ENCODE data around the gene PEX13.
A peak's percentile ranks its signal among the peaks of the same experiment; 100 is the strongest.

The PEX13 gene

DNA sequence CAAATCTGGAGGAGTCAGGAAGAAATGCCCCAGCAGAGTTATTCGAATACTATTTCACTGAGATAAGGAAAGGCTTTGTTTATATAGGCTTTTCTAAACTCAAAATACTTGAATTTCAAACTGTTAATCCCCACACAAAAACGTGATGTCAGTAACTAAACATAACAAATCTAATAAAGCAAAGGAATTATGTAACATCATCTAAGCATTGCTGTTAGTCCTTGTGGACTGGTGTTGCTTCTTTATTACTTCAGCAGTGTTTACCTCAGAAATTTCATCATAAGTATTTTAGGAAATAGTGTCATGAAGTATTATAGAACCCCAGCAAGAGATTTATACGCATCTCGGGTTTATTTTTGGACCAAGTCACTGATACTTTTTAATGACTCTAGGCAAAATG is 28.5 kb downstream of the PEX13 start:
- Histone ChIP-seq H3K27ac (ENCODE audit: extremely low read depth, low read depth, low read length) (no peak overlapping the region), H3K9me3 (ENCODE audit: control insufficient read depth, insufficient read depth, low read depth, low read length) (no peaks in the 10 kb centered on the region), H3K4me3 (ENCODE audit: low read depth, low read length) (no peak overlapping the region), H3K4me1 (ENCODE audit: control insufficient read depth, insufficient read depth, low read length) (peaks cover 6% of the 10 kb centered on the region), H3K36me3 (ENCODE audit: control insufficient read depth in 2 of 2, insufficient read depth in 1 of 2, low read length in 2 of 2) (peaks cover 17 to 30% of the 10 kb centered on the region in 2 experiments)
- POLR2A ChIA-PET: no interaction called here
- CTCF ChIA-PET: interaction anchor here (1.0 kb wide), 1 partner anchor 11 kb away, joined by 4 read pairs; no protein-coding TSS in a partner anchor
- TF ChIP-seq ZNF221 (tag by site-specific recombination; IDR thresholded peaks at IDR 0.05; ENCODE audit: borderline replicate concordance) (no peak), ZNF792 (tag by site-specific recombination; IDR thresholded peaks at IDR 0.05) (no peak), ZNF585B (tag by site-specific recombination; IDR thresholded peaks at IDR 0.05) (no peak), ZNF16 (tag by site-specific recombination; IDR thresholded peaks at IDR 0.05; ENCODE audit: low read depth) (no peak), ZNF404 (tag by site-specific recombination; IDR thresholded peaks at IDR 0.05) (no peak), ZNF324 (tag by site-specific recombination; IDR thresholded peaks at IDR 0.05) (0 out of 2 replicates have a peak, but pooled peaks have one; percentile 42), GLI2 (tag by site-specific recombination; IDR thresholded peaks at IDR 0.05; ENCODE audit: borderline replicate concordance, low read depth) (no peak), ZNF660 (tag by site-specific recombination; IDR thresholded peaks at IDR 0.05) (0 out of 2 replicates have a peak, but pooled peaks have one; percentile 23), ZEB2 (tag by site-specific recombination; IDR thresholded peaks at IDR 0.05) (peak; percentile 93), ZXDB (tag by site-specific recombination; IDR thresholded peaks at IDR 0.05) (no peak), ZSCAN30 (tag by site-specific recombination; IDR thresholded peaks at IDR 0.05) (no peak), ZNF837 (tag by site-specific recombination; IDR thresholded peaks at IDR 0.05) (no peak), ZNF184 (tag by site-specific recombination; IDR thresholded peaks at IDR 0.05) (no peak), ZBTB7A (tag by site-specific recombination; IDR thresholded peaks at IDR 0.05; ENCODE audit: low read depth) (no peak), ZNF155 (tag by site-specific recombination; IDR thresholded peaks at IDR 0.05) (no peak), ZNF530 (tag by site-specific recombination; IDR thresholded peaks at IDR 0.05; ENCODE audit: low read depth) (no peak), EGR2 (tag by site-specific recombination; IDR thresholded peaks at IDR 0.05; ENCODE audit: low read depth) (no peak), ZFHX2 (tag by site-specific recombination; conservative IDR thresholded peaks at IDR 0.05) (no peak), KLF7 (tag by site-specific recombination; IDR thresholded peaks at IDR 0.05; ENCODE audit: borderline replicate concordance) (no peak)
- TF ChIP-seq, protein P1, sequence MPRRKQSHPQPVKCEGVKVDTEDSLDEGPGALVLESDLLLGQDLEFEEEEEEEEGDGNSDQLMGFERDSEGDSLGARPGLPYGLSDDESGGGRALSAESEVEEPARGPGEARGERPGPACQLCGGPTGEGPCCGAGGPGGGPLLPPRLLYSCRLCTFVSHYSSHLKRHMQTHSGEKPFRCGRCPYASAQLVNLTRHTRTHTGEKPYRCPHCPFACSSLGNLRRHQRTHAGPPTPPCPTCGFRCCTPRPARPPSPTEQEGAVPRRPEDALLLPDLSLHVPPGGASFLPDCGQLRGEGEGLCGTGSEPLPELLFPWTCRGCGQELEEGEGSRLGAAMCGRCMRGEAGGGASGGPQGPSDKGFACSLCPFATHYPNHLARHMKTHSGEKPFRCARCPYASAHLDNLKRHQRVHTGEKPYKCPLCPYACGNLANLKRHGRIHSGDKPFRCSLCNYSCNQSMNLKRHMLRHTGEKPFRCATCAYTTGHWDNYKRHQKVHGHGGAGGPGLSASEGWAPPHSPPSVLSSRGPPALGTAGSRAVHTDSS (tag by site-specific recombination; IDR thresholded peaks at IDR 0.05): no peak
- TF ChIP-seq, protein P2, sequence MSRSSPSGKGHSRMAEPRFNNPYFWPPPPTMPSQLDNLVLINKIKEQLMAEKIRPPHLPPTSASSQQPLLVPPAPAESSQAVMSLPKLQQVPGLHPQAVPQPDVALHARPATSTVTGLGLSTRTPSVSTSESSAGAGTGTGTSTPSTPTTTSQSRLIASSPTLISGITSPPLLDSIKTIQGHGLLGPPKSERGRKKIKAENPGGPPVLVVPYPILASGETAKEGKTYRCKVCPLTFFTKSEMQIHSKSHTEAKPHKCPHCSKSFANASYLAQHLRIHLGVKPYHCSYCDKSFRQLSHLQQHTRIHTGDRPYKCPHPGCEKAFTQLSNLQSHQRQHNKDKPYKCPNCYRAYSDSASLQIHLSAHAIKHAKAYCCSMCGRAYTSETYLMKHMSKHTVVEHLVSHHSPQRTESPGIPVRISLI (tag by site-specific recombination; IDR thresholded peaks at IDR 0.05): no peak
- TF ChIP-seq, protein P3, sequence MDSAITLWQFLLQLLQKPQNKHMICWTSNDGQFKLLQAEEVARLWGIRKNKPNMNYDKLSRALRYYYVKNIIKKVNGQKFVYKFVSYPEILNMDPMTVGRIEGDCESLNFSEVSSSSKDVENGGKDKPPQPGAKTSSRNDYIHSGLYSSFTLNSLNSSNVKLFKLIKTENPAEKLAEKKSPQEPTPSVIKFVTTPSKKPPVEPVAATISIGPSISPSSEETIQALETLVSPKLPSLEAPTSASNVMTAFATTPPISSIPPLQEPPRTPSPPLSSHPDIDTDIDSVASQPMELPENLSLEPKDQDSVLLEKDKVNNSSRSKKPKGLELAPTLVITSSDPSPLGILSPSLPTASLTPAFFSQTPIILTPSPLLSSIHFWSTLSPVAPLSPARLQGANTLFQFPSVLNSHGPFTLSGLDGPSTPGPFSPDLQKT (IDR thresholded peaks at IDR 0.05; ENCODE audit: borderline replicate concordance, low read depth, low read length): no peak
- TF ChIP-seq, protein P4, sequence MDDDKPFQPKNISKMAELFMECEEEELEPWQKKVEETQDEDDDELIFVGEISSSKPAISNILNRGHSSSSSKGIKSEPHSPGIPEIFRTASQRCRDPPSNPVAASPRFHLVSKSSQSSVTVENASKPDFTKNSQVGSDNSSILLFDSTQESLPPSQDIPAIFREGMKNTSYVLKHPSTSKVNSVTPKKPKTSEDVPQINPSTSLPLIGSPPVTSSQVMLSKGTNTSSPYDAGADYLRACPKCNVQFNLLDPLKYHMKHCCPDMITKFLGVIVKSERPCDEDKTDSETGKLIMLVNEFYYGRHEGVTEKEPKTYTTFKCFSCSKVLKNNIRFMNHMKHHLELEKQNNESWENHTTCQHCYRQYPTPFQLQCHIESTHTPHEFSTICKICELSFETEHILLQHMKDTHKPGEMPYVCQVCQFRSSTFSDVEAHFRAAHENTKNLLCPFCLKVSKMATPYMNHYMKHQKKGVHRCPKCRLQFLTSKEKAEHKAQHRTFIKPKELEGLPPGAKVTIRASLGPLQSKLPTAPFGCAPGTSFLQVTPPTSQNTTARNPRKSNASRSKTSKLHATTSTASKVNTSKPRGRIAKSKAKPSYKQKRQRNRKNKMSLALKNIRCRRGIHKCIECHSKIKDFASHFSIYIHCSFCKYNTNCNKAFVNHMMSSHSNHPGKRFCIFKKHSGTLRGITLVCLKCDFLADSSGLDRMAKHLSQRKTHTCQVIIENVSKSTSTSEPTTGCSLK (tag by site-specific recombination; IDR thresholded peaks at IDR 0.05): no peak
- TF ChIP-seq, protein P5, sequence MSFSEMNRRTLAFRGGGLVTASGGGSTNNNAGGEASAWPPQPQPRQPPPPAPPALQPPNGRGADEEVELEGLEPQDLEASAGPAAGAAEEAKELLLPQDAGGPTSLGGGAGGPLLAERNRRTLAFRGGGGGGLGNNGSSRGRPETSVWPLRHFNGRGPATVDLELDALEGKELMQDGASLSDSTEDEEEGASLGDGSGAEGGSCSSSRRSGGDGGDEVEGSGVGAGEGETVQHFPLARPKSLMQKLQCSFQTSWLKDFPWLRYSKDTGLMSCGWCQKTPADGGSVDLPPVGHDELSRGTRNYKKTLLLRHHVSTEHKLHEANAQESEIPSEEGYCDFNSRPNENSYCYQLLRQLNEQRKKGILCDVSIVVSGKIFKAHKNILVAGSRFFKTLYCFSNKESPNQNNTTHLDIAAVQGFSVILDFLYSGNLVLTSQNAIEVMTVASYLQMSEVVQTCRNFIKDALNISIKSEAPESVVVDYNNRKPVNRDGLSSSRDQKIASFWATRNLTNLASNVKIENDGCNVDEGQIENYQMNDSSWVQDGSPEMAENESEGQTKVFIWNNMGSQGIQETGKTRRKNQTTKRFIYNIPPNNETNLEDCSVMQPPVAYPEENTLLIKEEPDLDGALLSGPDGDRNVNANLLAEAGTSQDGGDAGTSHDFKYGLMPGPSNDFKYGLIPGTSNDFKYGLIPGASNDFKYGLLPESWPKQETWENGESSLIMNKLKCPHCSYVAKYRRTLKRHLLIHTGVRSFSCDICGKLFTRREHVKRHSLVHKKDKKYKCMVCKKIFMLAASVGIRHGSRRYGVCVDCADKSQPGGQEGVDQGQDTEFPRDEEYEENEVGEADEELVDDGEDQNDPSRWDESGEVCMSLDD (tag by site-specific recombination; IDR thresholded peaks at IDR 0.05): no peak
- TF ChIP-seq, protein P6, sequence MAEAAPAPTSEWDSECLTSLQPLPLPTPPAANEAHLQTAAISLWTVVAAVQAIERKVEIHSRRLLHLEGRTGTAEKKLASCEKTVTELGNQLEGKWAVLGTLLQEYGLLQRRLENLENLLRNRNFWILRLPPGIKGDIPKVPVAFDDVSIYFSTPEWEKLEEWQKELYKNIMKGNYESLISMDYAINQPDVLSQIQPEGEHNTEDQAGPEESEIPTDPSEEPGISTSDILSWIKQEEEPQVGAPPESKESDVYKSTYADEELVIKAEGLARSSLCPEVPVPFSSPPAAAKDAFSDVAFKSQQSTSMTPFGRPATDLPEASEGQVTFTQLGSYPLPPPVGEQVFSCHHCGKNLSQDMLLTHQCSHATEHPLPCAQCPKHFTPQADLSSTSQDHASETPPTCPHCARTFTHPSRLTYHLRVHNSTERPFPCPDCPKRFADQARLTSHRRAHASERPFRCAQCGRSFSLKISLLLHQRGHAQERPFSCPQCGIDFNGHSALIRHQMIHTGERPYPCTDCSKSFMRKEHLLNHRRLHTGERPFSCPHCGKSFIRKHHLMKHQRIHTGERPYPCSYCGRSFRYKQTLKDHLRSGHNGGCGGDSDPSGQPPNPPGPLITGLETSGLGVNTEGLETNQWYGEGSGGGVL (tag by site-specific recombination; IDR thresholded peaks at IDR 0.05): no peak
- TF ChIP-seq, protein P7, sequence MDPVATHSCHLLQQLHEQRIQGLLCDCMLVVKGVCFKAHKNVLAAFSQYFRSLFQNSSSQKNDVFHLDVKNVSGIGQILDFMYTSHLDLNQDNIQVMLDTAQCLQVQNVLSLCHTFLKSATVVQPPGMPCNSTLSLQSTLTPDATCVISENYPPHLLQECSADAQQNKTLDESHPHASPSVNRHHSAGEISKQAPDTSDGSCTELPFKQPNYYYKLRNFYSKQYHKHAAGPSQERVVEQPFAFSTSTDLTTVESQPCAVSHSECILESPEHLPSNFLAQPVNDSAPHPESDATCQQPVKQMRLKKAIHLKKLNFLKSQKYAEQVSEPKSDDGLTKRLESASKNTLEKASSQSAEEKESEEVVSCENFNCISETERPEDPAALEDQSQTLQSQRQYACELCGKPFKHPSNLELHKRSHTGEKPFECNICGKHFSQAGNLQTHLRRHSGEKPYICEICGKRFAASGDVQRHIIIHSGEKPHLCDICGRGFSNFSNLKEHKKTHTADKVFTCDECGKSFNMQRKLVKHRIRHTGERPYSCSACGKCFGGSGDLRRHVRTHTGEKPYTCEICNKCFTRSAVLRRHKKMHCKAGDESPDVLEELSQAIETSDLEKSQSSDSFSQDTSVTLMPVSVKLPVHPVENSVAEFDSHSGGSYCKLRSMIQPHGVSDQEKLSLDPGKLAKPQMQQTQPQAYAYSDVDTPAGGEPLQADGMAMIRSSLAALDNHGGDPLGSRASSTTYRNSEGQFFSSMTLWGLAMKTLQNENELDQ (tag by site-specific recombination; IDR thresholded peaks at IDR 0.05; ENCODE audit: low read depth): no peak
